PC-3 (cell line): Measurements from ENCODE around the gene CD44. TPM values are rescaled to one million over a fixed set of nuclear protein-coding genes. Genes with fewer than 3 reads are reported as not detected.

Source experiments
- ATAC-seq: fragments of 200-7000 bp; cut with Tn5 transposase; 2 replicates; pipeline ENCODE4 v1.9.1; 2020; ENCODE audit warnings: mild to moderate bottlenecking, moderate library complexity
- BruUV-seq: library from RNA; stranded (reverse); fragments of 400-500 nt; replicated peaks from 2 replicates; lab custom pipeline; 2021; lab: Mats Ljungman, UMichigan
- CTCF ChIA-PET: fragments of 300-600 bp; sonication (Branson Sonifier 250); formaldehyde crosslinking; loops from one replicate; lab custom pipeline; 2022; ENCODE audit warnings: antibody characterized with exemption; lab: Charles Lee
- POLR2A ChIA-PET: fragments of 300-600 bp; sonication (Branson Sonifier 250); formaldehyde crosslinking; loops from one replicate; lab custom pipeline; 2022; ENCODE audit warnings: antibody characterized with exemption; ENCODE audit not compliant: unreplicated experiment; lab: Charles Lee
- DNase-seq: peaks from one replicate; pipeline ENCODE4 v3.0.0-alpha.2; 2015
- H2AFZ ChIP-seq: fragments of 300-600 bp; sonication (generic); 2 replicates; pipeline ENCODE4 v1.6.0; 2016; ENCODE audit warnings: antibody characterized with exemption, low read length
- H3F3A ChIP-seq: fragments of 300-600 bp; sonication (generic); one replicate; pipeline ENCODE4 v1.6.0; 2017; ENCODE audit warnings: antibody characterized with exemption, low read length, control low read depth, mild to moderate bottlenecking; ENCODE audit not compliant: unreplicated experiment
- H3K27ac ChIP-seq: fragments of 300-600 bp; sonication (generic); 2 replicates; pipeline ENCODE4 v1.5.1; 2016; ENCODE audit warnings: mild to moderate bottlenecking, low read length
- H3K27me3 ChIP-seq: fragments of 300-600 bp; sonication (generic); 2 replicates; pipeline ENCODE4 v1.6.1; 2016; ENCODE audit warnings: low read length, mixed read lengths
- H3K36me3 ChIP-seq: fragments of 300-600 bp; sonication (generic); 2 replicates; pipeline ENCODE4 v1.6.1; 2016; ENCODE audit warnings: low read depth, mixed run types, low read length, mixed read lengths
- H3K4me1 ChIP-seq: fragments of 300-600 bp; sonication (generic); 2 replicates; pipeline ENCODE4 v1.5.1; 2016; ENCODE audit warnings: low read length; ENCODE audit not compliant: insufficient read depth
- H3K4me2 ChIP-seq: fragments of 300-600 bp; sonication (generic); 2 replicates; pipeline ENCODE4 v1.6.0; 2016; ENCODE audit warnings: low read length
- H3K4me3 ChIP-seq: fragments of 300-600 bp; sonication (generic); 2 replicates; pipeline ENCODE4 v1.5.1; 2016; ENCODE audit warnings: mild to moderate bottlenecking, low read length, mixed read lengths
- H3K79me2 ChIP-seq: fragments of 300-600 bp; sonication (generic); 2 replicates; pipeline ENCODE4 v1.6.1; 2017; ENCODE audit warnings: low read length, mixed read lengths
- H3K9ac ChIP-seq: fragments of 300-600 bp; sonication (generic); 2 replicates; pipeline ENCODE4 v1.6.0; 2016; ENCODE audit warnings: mild to moderate bottlenecking, low read length
- H3K9me2 ChIP-seq: fragments of 300-600 bp; sonication (generic); replicated peaks from 2 replicates; pipeline ENCODE4 v1.6.1; 2016; ENCODE audit warnings: mixed run types, low read length, mixed read lengths
- H3K9me3 ChIP-seq: fragments of 300-600 bp; sonication (generic); 2 replicates; pipeline ENCODE4 v1.6.1; 2016; ENCODE audit warnings: low read length, mixed read lengths
- H4K20me1 ChIP-seq: fragments of 300-600 bp; sonication (generic); 2 replicates; pipeline ENCODE4 v1.6.1; 2016; ENCODE audit warnings: low read length, mixed read lengths
- CTCF ChIP-seq: fragments of 300-600 bp; sonication (generic); conservative IDR thresholded peaks from 2 replicates; pipeline ENCODE4 v1.5.1; 2017; ENCODE audit warnings: antibody characterized with exemption, low read depth, mild to moderate bottlenecking, low read length
- EZH2 ChIP-seq: fragments of 300-600 bp; sonication (generic); IDR thresholded peaks from one replicate; pipeline ENCODE4 v1.6.1; 2017; ENCODE audit warnings: antibody characterized with exemption, mild to moderate bottlenecking, low read length; ENCODE audit not compliant: unreplicated experiment
- EZH2phosphoT487 ChIP-seq: fragments of 300-600 bp; sonication (generic); IDR thresholded peaks from 2 replicates; pipeline ENCODE4 v1.6.1; 2018; ENCODE audit warnings: mild to moderate bottlenecking, antibody characterized with exemption, low read length, borderline replicate concordance
- intact Hi-C: fragments of 100-400 bp; cut with micrococcal nuclease; formaldehyde crosslinking; loops from 2 replicates; pipeline ENCODE4 v1.9.0; 2023
- total RNA-seq: library from RNA; depleted of rRNA; stranded (reverse); fragments of >200 nt; gene quantifications from 2 replicates; pipeline ENCODE4 v1.2.3, GENCODE V29; 2014

CD44 gene
- total RNA-seq, 1 experiment from 2014 or later: 181 TPM

GRCh38 chr11:35247863-35248262 is 108.9 kb downstream of the CD44 start:
- Histone ChIP-seq H3K27me3 (no peaks in the 10 kb centered on the region), H3K4me2 (no peak overlapping the region), H3F3A (no peaks in the 10 kb centered on the region), H2AFZ (no peak overlapping the region), H4K20me1 (no peaks in the 10 kb centered on the region), H3K9me3 (no peaks in the 10 kb centered on the region), H3K79me2 (no peaks in the 10 kb centered on the region), H3K9ac (no peak overlapping the region), H3K9me2 (no peaks in the 10 kb centered on the region), H3K4me3 (no peak overlapping the region), H3K27ac (no peak overlapping the region), H3K36me3 (no peaks in the 10 kb centered on the region; the same call in 1 of the 2 replicates), H3K4me1 (no peaks in the 10 kb centered on the region)
- no peak for ATAC-seq
- no TSS peak for BruUV-seq
- no peak for TF ChIP-seq EZH2
- no peak for TF ChIP-seq CTCF
- TF ChIP-seq EZH2phosphoT487: no peak
- CTCF ChIA-PET: no interaction called here
- intact Hi-C loops: no loop called here
- no peak for DNase-seq
- POLR2A ChIA-PET: no interaction called here

GRCh38 chr11:35248558-35249323 is 109.8 kb downstream of the CD44 start:
- Histone ChIP-seq H4K20me1 (no peaks in the 10 kb centered on the region), H3K9me3 (no peaks in the 10 kb centered on the region), H3K27ac (no peak overlapping the region), H3K4me1 (no peaks in the 10 kb centered on the region), H3K9ac (no peak overlapping the region), H3K36me3 (no peaks in the 10 kb centered on the region; the same call in 1 of the 2 replicates), H2AFZ (no peak overlapping the region), H3F3A (no peaks in the 10 kb centered on the region), H3K4me3 (no peak overlapping the region), H3K27me3 (no peaks in the 10 kb centered on the region), H3K9me2 (no peaks in the 10 kb centered on the region), H3K79me2 (no peaks in the 10 kb centered on the region), H3K4me2 (no peak overlapping the region)
- ChIA-PET POLR2A (no interaction called here), CTCF (no interaction called here)
- no TSS peak for BruUV-seq
- TF ChIP-seq CTCF: no peak
- TF ChIP-seq EZH2: no peak
- no peak for TF ChIP-seq EZH2phosphoT487
- ATAC-seq (no peak), DNase-seq (no peak)
- intact Hi-C loops: no loop called here

- no peaks in the 10 kb centered on the region; the same call in 1 of the 2 replicates for H3K36me3 ChIP-seq
- H3K9ac ChIP-seq: no peak overlapping the region
- no peak overlapping the region for H3K4me2 ChIP-seq
- no peaks in the 10 kb centered on the region for H3F3A ChIP-seq
- H3K4me1 ChIP-seq: no peaks in the 10 kb centered on the region
- BruUV-seq: no TSS peak
- ATAC-seq (no peak), DNase-seq (no peak)
- TF ChIP-seq EZH2phosphoT487: no peak
- no peak for TF ChIP-seq EZH2
- no peak for TF ChIP-seq CTCF
- no peaks in the 10 kb centered on the region for H3K79me2 ChIP-seq
- H4K20me1 ChIP-seq: no peaks in the 10 kb centered on the region
- POLR2A ChIA-PET: no interaction called here
- no peaks in the 10 kb centered on the region for H3K27me3 ChIP-seq
- no peaks in the 10 kb centered on the region for H3K9me3 ChIP-seq
- H3K27ac ChIP-seq: no peak overlapping the region
- no peaks in the 10 kb centered on the region for H3K9me2 ChIP-seq
- H2AFZ ChIP-seq: no peak overlapping the region
- CTCF ChIA-PET: no interaction called here
- H3K4me3 ChIP-seq: no peak overlapping the region
- intact Hi-C loops: no loop called here
Measured at GRCh38 chr11:35250192-35250591, 111.2 kb downstream of the CD44 start.
